ES-I3 (cell line): ENCODE measurements around the gene EIPR1.
"Not testable (repeated sequence)": the region's sequence is repeated elsewhere in the genome, so short reads cannot be mapped to it uniquely, and the experiment has no call there.

ENCODE experiments used
- H3K36me3 ChIP-seq: 2 replicates; pipeline ENCODE4 v1.6.1; 2013; ENCODE audit warnings: mild to moderate bottlenecking, low read length, control low read depth, moderate library complexity; ENCODE audit not compliant: insufficient read depth
- H3K4me1 ChIP-seq: 2 replicates; pipeline ENCODE4 v1.6.1; 2013; ENCODE audit warnings: mild to moderate bottlenecking, control low read depth, low read length; ENCODE audit not compliant: insufficient read depth
- H3K9ac ChIP-seq: 2 replicates; pipeline ENCODE4 v1.6.1; 2013; ENCODE audit warnings: low read depth, mild to moderate bottlenecking, low read length, moderate library complexity
- H3K9me3 ChIP-seq: 2 replicates; pipeline ENCODE4 v1.6.1; 2013; ENCODE audit warnings: mild to moderate bottlenecking, low read length, moderate library complexity; ENCODE audit not compliant: control insufficient read depth, insufficient read depth

The EIPR1 gene

GRCh38 chr2:3388412-3388738, 10.8 kb upstream of the EIPR1 start:
- no peaks in the 10 kb centered on the region for H3K36me3 ChIP-seq
- no peak overlapping the region for H3K9ac ChIP-seq
- no peaks in the 10 kb centered on the region for H3K9me3 ChIP-seq
- no peaks in the 10 kb centered on the region for H3K4me1 ChIP-seq

GRCh38 chr2:3387644-3388411, 10.2 kb upstream of the EIPR1 start:
- H3K36me3 ChIP-seq = no peaks in the 10 kb centered on the region
- no peaks in the 10 kb centered on the region for H3K4me1 ChIP-seq
- no peak overlapping the region for H3K9ac ChIP-seq
- no peaks in the 10 kb centered on the region for H3K9me3 ChIP-seq

GRCh38 chr2:3387011-3387410, 9.4 kb upstream of the EIPR1 start:
- H3K9ac ChIP-seq = no peak overlapping the region
- no peaks in the 10 kb centered on the region for H3K4me1 ChIP-seq
- no peaks in the 10 kb centered on the region for H3K36me3 ChIP-seq
- H3K9me3 ChIP-seq = no peaks in the 10 kb centered on the region

DNA sequence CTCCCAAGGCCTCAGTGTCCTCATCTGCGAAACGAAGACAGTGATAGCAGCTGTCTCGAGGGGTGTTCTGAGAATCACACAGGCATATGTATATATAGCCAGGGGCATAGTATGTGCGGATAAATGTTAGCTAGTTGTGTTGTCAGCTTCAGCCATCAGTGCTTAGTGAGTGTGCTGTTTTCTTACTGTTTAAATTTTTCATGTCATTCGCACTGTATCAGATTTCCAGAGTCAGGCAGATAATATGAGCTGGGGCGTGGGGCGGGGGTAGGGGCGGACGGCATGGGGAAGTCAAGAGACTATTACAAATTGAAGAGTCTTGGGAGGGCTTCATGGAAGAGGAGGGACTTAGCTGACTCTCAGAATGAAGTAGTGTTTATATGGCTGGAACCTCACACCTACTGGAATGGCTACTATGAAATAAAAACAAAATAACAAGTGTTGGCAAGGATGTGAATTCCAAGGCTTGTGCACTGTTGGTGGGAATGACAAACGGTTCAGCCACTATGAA, 8.9 kb upstream of the EIPR1 start:
- Histone ChIP-seq H3K9me3 (no peaks in the 10 kb centered on the region), H3K9ac (no peak overlapping the region), H3K4me1 (no peaks in the 10 kb centered on the region), H3K36me3 (no peaks in the 10 kb centered on the region)

GRCh38 chr2:3379647-3380534, 2.3 kb upstream of the EIPR1 start, which contains the start of gene TRAPPC12:
Gene TRAPPC12 (plus strand): TSS chr2:3379694. CDS start chr2:3387624, 7,930 bp downstream.
- Histone ChIP-seq H3K9me3 (no peaks in the 10 kb centered on the region), H3K9ac (peak within 1 kb of the TSS; percentile 85), H3K4me1 (0 out of 2 replicates have a peak, but pooled peaks cover 8% of the 10 kb centered on the region), H3K36me3 (no peaks in the 10 kb centered on the region)

- Histone ChIP-seq H3K9me3 (no peaks in the 10 kb centered on the region), H3K36me3 (no peaks in the 10 kb centered on the region), H3K9ac (peak overlapping the region; percentile 85), H3K4me1 (0 out of 2 replicates have a peak, but pooled peaks cover 8% of the 10 kb centered on the region)
These were observed 1.7 kb upstream of the EIPR1 start for GRCh38 chr2:3379339-3379646.

- Histone ChIP-seq H3K4me1 (0 out of 2 replicates have a peak, but pooled peaks cover 8% of the 10 kb centered on the region), H3K36me3 (no peaks in the 10 kb centered on the region), H3K9me3 (no peaks in the 10 kb centered on the region), H3K9ac (peak overlapping the region; percentile 75)
These were observed 373 bp downstream of the EIPR1 start for GRCh38 chr2:3377279-3377611.

- no peaks in the 10 kb centered on the region for H3K36me3 ChIP-seq
These were observed 797 bp downstream of the EIPR1 start for GRCh38 chr2:3376821-3377220.

GRCh38 chr2:3369340-3370181, 8.1 kb downstream of the EIPR1 start:
- not testable (repeated sequence) for H3K36me3 ChIP-seq, H3K9ac ChIP-seq, H3K4me1 ChIP-seq
- peaks cover 12% of the 10 kb centered on the region; the same call in 1 of the 2 replicates for H3K9me3 ChIP-seq

More at GRCh38 chr2:3376821-3377220, 797 bp downstream of the EIPR1 start:
- Histone ChIP-seq H3K9me3 (no peaks in the 10 kb centered on the region), H3K4me1 (0 out of 2 replicates have a peak, but pooled peaks cover 8% of the 10 kb centered on the region), H3K9ac (peak overlapping the region; percentile 75; the same call in 1 of the 2 replicates)

DNA sequence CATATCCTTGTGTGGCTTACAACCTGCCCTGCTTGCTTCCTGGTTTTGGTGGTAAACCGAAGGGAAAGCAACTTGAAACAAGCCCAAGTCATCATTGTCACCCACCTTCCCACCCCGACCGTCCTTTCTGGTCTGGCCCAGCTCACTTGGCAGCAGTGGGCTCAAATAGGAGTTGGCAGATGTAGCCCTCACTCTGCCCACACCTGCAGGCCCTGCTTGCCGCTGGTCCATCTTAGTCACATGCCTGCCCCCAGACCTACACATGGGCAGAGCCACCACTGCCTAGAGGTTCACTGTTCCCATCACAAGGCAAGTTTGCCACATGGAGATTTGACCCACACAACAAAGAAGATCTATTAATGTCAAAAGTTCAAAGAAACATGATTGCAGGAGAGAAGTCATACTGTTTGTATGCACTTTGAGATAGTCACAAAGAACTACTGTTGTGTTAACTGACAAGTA, 9.3 kb downstream of the EIPR1 start:
- peaks cover 12% of the 10 kb centered on the region; the same call in 1 of the 2 replicates for H3K9me3 ChIP-seq
- H3K9ac ChIP-seq = no peak overlapping the region
- H3K36me3 ChIP-seq = no peaks in the 10 kb centered on the region; the same call in 1 of the 2 replicates
- H3K4me1 ChIP-seq = peaks cover 4% of the 10 kb centered on the region; the same call in 1 of the 2 replicates

DNA sequence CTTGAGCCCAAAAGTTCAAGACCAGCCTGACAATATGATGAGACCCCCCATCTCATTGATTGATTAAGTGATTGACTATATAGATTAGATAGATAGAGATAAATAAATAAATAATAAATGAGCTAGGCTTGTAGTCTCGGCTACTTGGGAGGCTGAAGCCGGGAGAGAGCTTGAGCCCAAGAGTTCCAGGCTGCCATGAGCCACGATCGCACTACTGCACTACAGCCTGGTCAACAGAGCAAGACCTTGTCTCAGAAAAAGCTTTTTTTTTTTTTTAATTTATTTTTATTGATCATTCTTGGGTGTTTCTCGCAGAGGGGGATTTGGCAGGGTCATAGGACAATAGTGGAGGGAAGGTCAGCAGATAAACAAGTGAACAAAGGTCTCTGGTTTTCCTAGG, 12.4 kb downstream of the EIPR1 start:
- Histone ChIP-seq H3K9ac (no peak overlapping the region), H3K4me1 (peaks cover 8% of the 10 kb centered on the region; the same call in 1 of the 2 replicates), H3K36me3 (no peaks in the 10 kb centered on the region; the same call in none of the 2 replicates), H3K9me3 (peaks cover 12% of the 10 kb centered on the region; the same call in 1 of the 2 replicates)

- no peaks in the 10 kb centered on the region for H3K9me3 ChIP-seq
- peaks cover 10% of the 10 kb centered on the region for H3K4me1 ChIP-seq
- no peak overlapping the region for H3K9ac ChIP-seq
- H3K36me3 ChIP-seq = no peaks in the 10 kb centered on the region; the same call in 1 of the 2 replicates
These were observed 15.9 kb downstream of the EIPR1 start for GRCh38 chr2:3361518-3362389.

DNA sequence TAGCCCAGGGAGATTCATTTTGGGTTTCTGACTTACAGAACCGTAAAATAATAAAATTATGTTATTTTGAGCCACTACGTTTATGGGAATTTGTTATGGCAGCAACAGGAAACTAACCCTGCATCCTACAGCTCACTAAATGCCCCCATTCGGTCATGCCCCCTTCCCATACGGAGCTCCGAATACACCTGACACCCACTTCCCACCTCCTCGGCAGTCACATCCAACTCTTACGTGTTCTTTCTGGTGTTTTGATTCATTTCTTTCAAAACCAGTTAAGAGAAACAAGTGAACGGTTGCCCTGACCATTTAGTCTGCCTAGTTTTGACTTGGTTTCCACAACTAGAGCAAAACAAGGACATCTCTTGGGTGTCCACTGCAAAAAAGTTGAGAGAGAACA, 19.7 kb downstream of the EIPR1 start:
- H3K36me3 ChIP-seq = no peaks in the 10 kb centered on the region; the same call in 1 of the 2 replicates
- H3K4me1 ChIP-seq = peaks cover 10% of the 10 kb centered on the region
- H3K9me3 ChIP-seq = no peaks in the 10 kb centered on the region
- no peak overlapping the region for H3K9ac ChIP-seq
